ENCODE measurements around the gene COA1. TPM values are rescaled to one million over a fixed set of nuclear protein-coding genes. Genes with fewer than 3 reads are reported as not detected.

COA1 gene
- polyA plus RNA-seq, 2 of the 4 experiments (the other 2 are of a cell fraction), result 57.5 to 91.4 TPM

DNA sequence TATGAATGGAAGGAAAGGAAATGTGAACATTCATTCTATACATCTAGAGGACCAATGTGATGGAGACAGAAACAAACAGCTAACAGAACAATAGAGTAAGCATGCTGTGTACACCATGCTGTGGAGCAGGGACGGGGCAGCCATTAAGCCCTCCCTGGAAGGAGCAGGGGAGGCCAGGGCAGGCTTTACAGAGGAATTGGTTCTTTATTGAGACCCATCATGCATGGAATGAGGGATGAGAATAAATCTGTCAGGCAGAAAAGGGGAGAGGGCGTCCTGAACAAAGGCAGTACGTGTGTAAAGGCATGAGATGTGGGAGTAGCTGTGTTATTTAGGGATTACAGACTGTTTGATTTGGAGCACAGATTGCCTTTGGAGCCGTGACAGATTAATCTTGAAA, 111.2 kb downstream of the COA1 start (continued):
- no peak for TF ChIP-seq MAFK (IDR thresholded peaks at IDR 0.05; ENCODE audit: partially characterized antibody)
- no peak for TF ChIP-seq GATA3 (IDR thresholded peaks at IDR 0.05; ENCODE audit: borderline replicate concordance)
- TF ChIP-seq MAZ (IDR thresholded peaks at IDR 0.05; ENCODE audit: borderline replicate concordance, low read depth, low read length), result no peak
- no peak for TF ChIP-seq NPAS2 (CRISPR knock-in tag; IDR thresholded peaks at IDR 0.05; ENCODE audit: borderline replicate concordance)
- no peak for TF ChIP-seq NFE2L2 (conservative IDR thresholded peaks at IDR 0.05; ENCODE audit: low read length)

DNA sequence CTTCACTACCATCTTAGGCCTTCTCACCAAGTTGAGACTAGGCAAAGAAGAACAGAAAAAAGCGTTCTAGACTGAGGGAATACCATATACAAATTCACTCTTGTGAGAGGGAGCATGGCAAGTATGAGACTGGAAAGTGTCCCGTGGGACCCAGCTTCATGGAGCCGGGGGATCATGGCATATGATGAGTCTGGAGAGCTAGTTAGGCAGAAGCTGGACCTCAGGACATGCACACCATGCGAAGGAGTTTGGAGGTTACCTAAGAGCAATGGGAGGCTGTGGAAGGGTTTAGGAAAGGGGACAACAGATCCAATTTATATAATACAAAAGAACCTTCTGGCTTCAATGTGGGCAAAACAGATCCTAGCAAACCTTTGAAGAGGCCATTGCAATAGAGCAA, 112.3 kb downstream of the COA1 start:
- FAIRE-seq, result no peak
- CTCF ChIA-PET, result interaction anchor here (2.2 to 2.6 kb wide), 2 partner anchors 34 to 83 kb away, joined by 10 to 17 read pairs; partner anchors contain the start of gene STK17A

DNA sequence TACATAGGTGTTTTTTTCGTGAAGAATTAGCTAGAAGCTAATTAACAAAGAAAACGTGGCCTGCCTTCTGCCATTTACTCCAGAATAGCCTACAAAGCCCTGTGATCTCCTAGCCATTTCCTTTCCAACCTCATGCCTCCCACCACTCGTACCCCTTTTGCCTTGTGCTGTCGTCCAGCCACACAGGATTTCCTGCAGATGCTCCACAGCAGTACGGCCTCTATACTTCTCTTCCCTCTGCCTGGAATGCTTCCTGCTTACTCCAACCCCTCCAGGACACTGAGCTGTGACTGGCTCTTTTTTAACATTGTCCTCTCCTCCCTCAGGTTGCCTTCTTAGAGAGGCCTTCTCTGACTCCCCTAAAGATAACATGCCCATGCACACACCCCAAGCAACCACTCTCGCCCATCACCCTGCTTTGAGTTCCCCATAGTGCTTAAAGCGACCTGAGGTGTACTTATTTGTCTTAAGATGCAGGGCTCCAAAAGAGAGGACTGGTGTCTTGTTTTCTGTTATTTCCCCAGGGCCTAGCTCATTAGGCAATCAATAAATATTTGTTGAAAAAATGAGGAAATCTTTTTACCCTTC, 113.7 kb downstream of the COA1 start:
- ChIA-PET CTCF (interaction anchor here (1.2 to 2.6 kb wide), 3 partner anchors 10 to 33 kb away, joined by 3 to 17 read pairs (median 4); partner anchors contain the start of gene STK17A), POLR2A (interaction anchor here (2.4 kb wide), 1 partner anchor 33 kb away, joined by 7 read pairs; the partner anchor contains the start of gene STK17A)
- DNase-seq (ENCODE audit: low read depth in 1 of 2, low spot score in 1 of 2) (no peak), ATAC-seq (no peak), FAIRE-seq (no peak)
- H3K9me3 ChIP-seq, result no peaks in the 10 kb centered on the region
- no peak overlapping the region for H3K4me2 ChIP-seq
- TF ChIP-seq SREBF2 (IDR thresholded peaks at IDR 0.05) (no peak), CBX8 (IDR thresholded peaks at IDR 0.05) (no peak), ZSCAN20 (CRISPR knock-in tag; IDR thresholded peaks at IDR 0.05) (no peak), SMC3 (IDR thresholded peaks at IDR 0.05) (no peak), FOSL2 (IDR thresholded peaks at IDR 0.05) (no peak), FOSL2 (CRISPR knock-in tag; IDR thresholded peaks at IDR 0.05) (no peak), ZC3H11A (IDR thresholded peaks at IDR 0.05) (no peak), NFE2L2 (conservative IDR thresholded peaks at IDR 0.05; ENCODE audit: low read length) (no peak)
- H3K4me1 ChIP-seq, result peaks cover 13% of the 10 kb centered on the region
- no peak overlapping the region for H3K27ac ChIP-seq
- WGBS (ENCODE audit: missing lambda C conversion rate), result 82% methylated on average over 7 of the region's 7 CpGs
- H3K4me3 ChIP-seq, result no peak overlapping the region

More for the DNA sequence above, 112.3 kb downstream of the COA1 start:
- H3K4me1 ChIP-seq, result peaks cover 13% of the 10 kb centered on the region
- no peak overlapping the region for H3K27ac ChIP-seq
- H3K4me2 ChIP-seq, result no peak overlapping the region
- POLR2A ChIA-PET, result interaction anchor here (0.9 kb wide), 1 partner anchor 34 kb away, joined by 4 read pairs; the partner anchor contains the start of gene STK17A
- TF ChIP-seq, protein P1, sequence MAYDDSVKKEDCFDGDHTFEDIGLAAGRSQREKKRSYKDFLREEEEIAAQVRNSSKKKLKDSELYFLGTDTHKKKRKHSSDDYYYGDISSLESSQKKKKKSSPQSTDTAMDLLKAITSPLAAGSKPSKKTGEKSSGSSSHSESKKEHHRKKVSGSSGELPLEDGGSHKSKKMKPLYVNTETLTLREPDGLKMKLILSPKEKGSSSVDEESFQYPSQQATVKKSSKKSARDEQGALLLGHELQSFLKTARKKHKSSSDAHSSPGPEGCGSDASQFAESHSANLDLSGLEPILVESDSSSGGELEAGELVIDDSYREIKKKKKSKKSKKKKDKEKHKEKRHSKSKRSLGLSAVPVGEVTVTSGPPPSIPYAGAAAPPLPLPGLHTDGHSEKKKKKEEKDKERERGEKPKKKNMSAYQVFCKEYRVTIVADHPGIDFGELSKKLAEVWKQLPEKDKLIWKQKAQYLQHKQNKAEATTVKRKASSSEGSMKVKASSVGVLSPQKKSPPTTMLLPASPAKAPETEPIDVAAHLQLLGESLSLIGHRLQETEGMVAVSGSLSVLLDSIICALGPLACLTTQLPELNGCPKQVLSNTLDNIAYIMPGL (CRISPR knock-in tag; IDR thresholded peaks at IDR 0.05; ENCODE audit: borderline replicate concordance), result no peak
- TF ChIP-seq SMC3 (IDR thresholded peaks at IDR 0.05), result no peak
- TF ChIP-seq HOXB5 (CRISPR knock-in tag; IDR thresholded peaks at IDR 0.05), result no peak
- no peak for TF ChIP-seq RARB (CRISPR knock-in tag; IDR thresholded peaks at IDR 0.05)
- no peak for TF ChIP-seq RFX5 (IDR thresholded peaks at IDR 0.05)
- TF ChIP-seq GATA3 (IDR thresholded peaks at IDR 0.05; ENCODE audit: borderline replicate concordance), result no peak
- TF ChIP-seq ZSCAN20 (CRISPR knock-in tag; IDR thresholded peaks at IDR 0.05), result no peak
- H3K9me3 ChIP-seq, result no peaks in the 10 kb centered on the region
- H3K4me3 ChIP-seq, result no peak overlapping the region
- WGBS (ENCODE audit: missing lambda C conversion rate), result 85% methylated on average over 4 of the region's 4 CpGs
- DNase-seq (ENCODE audit: low read depth in 1 of 2, low spot score in 1 of 2), result no peak
- ATAC-seq, result no peak

DNA sequence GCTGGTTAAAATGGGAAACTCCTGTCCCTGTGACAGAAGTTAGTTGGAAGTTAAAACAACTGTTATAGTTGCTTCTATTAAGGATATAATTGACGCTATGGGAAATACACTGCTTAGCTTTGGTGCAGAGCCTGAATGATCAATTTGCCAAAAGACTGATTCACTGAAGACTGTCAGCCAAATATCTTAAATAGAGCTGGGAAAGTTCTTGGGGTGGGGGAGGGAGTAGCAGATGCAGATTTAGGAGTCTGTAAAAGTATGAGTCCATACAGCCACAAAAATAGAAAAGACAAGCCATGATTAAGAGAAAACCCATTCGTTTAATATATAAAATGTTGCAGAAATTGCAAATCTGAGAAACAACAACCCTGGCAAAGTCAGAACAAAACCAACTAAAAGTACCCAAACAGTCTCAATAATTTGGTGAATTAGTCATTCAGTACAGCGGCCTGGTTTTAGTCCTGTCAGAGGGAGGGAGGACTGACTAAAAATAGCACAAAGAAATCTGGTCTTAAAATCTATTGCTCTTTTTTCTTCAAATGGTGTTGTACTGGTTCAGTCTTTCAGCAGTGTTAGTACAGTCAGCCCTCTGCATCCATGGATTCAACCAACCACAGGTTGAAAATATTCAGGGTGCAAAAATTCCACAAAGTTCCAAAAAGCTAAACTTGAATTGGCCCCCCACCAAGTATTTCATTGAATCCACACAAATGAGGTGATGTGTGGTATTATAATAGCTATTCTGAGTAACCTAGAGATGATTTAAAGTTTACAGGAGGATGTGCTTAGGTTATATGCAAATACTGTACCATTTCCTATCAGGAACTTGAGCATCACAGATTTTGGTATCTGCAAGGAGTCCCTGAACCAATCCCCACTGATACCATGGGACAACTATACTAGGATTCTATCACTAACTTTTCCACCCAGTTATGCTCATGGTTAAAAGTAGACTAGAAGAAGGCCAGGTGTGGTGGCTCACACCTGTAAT, 116.4 kb downstream of the COA1 start:
- ChIA-PET POLR2A (interaction anchor here (2.4 kb wide), 1 partner anchor 30 kb away, joined by 7 read pairs; the partner anchor contains the start of gene STK17A), CTCF (interaction anchor here (0.8 to 4.2 kb wide), 4 partner anchors 14 to 226 kb away, joined by 3 to 20 read pairs (median 3); partner anchors contain the start of gene STK17A)
- H3K4me3 ChIP-seq, result no peak overlapping the region
- 87% methylated on average over 3 of the region's 3 CpGs for WGBS (ENCODE audit: missing lambda C conversion rate)
- TF ChIP-seq, protein P2, sequence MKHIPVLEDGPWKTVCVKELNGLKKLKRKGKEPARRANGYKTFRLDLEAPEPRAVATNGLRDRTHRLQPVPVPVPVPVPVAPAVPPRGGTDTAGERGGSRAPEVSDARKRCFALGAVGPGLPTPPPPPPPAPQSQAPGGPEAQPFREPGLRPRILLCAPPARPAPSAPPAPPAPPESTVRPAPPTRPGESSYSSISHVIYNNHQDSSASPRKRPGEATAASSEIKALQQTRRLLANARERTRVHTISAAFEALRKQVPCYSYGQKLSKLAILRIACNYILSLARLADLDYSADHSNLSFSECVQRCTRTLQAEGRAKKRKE (CRISPR knock-in tag; IDR thresholded peaks at IDR 0.05; ENCODE audit: low read depth), result no peak
- TF ChIP-seq FOSL2 (IDR thresholded peaks at IDR 0.05) (no peak), FOSL2 (CRISPR knock-in tag; IDR thresholded peaks at IDR 0.05) (no peak), MYC (IDR thresholded peaks at IDR 0.05; ENCODE audit: borderline replicate concordance, low read length) (no peak), RCOR1 (IDR thresholded peaks at IDR 0.05; ENCODE audit: low read depth, low read length) (no peak), EP300 (IDR thresholded peaks at IDR 0.05) (no peak), HOXB5 (CRISPR knock-in tag; IDR thresholded peaks at IDR 0.05) (no peak), EHMT2 (IDR thresholded peaks at IDR 0.05; ENCODE audit: low read depth) (no peak)
- TF ChIP-seq, protein P3, sequence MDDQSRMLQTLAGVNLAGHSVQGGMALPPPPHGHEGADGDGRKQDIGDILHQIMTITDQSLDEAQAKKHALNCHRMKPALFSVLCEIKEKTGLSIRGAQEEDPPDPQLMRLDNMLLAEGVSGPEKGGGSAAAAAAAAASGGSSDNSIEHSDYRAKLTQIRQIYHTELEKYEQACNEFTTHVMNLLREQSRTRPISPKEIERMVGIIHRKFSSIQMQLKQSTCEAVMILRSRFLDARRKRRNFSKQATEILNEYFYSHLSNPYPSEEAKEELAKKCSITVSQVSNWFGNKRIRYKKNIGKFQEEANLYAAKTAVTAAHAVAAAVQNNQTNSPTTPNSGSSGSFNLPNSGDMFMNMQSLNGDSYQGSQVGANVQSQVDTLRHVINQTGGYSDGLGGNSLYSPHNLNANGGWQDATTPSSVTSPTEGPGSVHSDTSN (IDR thresholded peaks at IDR 0.05), result no peak
- TF ChIP-seq, protein P4, sequence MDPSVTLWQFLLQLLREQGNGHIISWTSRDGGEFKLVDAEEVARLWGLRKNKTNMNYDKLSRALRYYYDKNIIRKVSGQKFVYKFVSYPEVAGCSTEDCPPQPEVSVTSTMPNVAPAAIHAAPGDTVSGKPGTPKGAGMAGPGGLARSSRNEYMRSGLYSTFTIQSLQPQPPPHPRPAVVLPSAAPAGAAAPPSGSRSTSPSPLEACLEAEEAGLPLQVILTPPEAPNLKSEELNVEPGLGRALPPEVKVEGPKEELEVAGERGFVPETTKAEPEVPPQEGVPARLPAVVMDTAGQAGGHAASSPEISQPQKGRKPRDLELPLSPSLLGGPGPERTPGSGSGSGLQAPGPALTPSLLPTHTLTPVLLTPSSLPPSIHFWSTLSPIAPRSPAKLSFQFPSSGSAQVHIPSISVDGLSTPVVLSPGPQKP (IDR thresholded peaks at IDR 0.05; ENCODE audit: low read depth, low read length), result no peak
- H3K27ac ChIP-seq, result no peak overlapping the region
- ATAC-seq (no peak), DNase-seq (ENCODE audit: low read depth in 1 of 2, low spot score in 1 of 2) (no peak), FAIRE-seq (no peak)
- H3K4me1 ChIP-seq, result no peaks in the 10 kb centered on the region
- no peaks in the 10 kb centered on the region for H3K9me3 ChIP-seq
- no peak overlapping the region for H3K4me2 ChIP-seq

Data from A549 (cell line).